Measurements from ENCODE around the gene CENPS. TPM values are rescaled to one million over a fixed set of nuclear protein-coding genes. Genes with fewer than 3 reads are reported as not detected.

CENPS gene
- total RNA-seq, 1 donor from 2014 or later: 6.1 TPM

- Histone ChIP-seq H3K9me3 (replicated peaks) (no peaks in the 10 kb centered on the region), H3K27me3 (ENCODE audit: low read depth) (no peaks in the 10 kb centered on the region), H3K36me3 (no peaks in the 10 kb centered on the region), H3K4me3 (no peak overlapping the region), H3K4me1 (peaks cover 19% of the 10 kb centered on the region), H3K27ac (replicated peaks) (no peak overlapping the region)
- intact Hi-C loops (cut with micrococcal nuclease): no loop called here
- no peak for TF ChIP-seq CTCF (IDR thresholded peaks at IDR 0.05; ENCODE audit: borderline replicate concordance)
- no peak for DNase-seq
Measured at GRCh38 chr1:10489291-10490055, 59.2 kb downstream of the CENPS start.

- intact Hi-C loops (cut with micrococcal nuclease): no loop called here
- Histone ChIP-seq H3K36me3 (no peaks in the 10 kb centered on the region), H3K4me3 (no peak overlapping the region), H3K9me3 (replicated peaks) (no peaks in the 10 kb centered on the region), H3K27me3 (ENCODE audit: low read depth) (no peaks in the 10 kb centered on the region), H3K27ac (replicated peaks) (no peak overlapping the region), H3K4me1 (peaks cover 29% of the 10 kb centered on the region)
- TF ChIP-seq CTCF (IDR thresholded peaks at IDR 0.05; ENCODE audit: borderline replicate concordance): no peak
- no peak for DNase-seq
Measured at GRCh38 chr1:10490286-10490970, 60.2 kb downstream of the CENPS start.

Other genes starting within 250 kb of the CENPS start
- 78.4 TPM for gene KIF1B, start 219.9 kb upstream of the CENPS start, total RNA-seq
- gene PGD, start 31.4 kb upstream of the CENPS start, total RNA-seq: 34.2 TPM
- gene CORT, start 19.6 kb downstream of the CENPS start, total RNA-seq: 0.19 TPM
- gene DFFA, start 42.1 kb downstream of the CENPS start, total RNA-seq: 28.6 TPM
- gene PEX14, start 44.5 kb downstream of the CENPS start, total RNA-seq: 20.8 TPM